Fibroblast of peridontal ligament (primary cell): ENCODE measurements around the gene CABLES1.

Source experiments
- DNase-seq: peaks from one replicate; pipeline ENCODE4 v3.0.0-alpha.2; 2010; ENCODE audit errors: extremely low read depth

The CABLES1 gene

GRCh38 chr18:23223641-23224040 is 88.4 kb downstream of the CABLES1 start:
- peak; percentile 20 for DNase-seq

GRCh38 chr18:23225503-23225902 is 90.2 kb downstream of the CABLES1 start:
- peak; percentile 99 for DNase-seq

- DNase-seq = peak; percentile 45
Observed at GRCh38 chr18:23226391-23226790, 91.1 kb downstream of the CABLES1 start.

- peak; percentile 92 for DNase-seq
Observed at GRCh38 chr18:23226930-23227725, 91.8 kb downstream of the CABLES1 start.

- no peak for DNase-seq
Observed at GRCh38 chr18:23227726-23228070, 92.4 kb downstream of the CABLES1 start.

GRCh38 chr18:23228102-23229061 is 93.1 kb downstream of the CABLES1 start:
- DNase-seq = peak; percentile 26

- peak; percentile 91 for DNase-seq
Observed at GRCh38 chr18:23229472-23229871, 94.2 kb downstream of the CABLES1 start.

- no peak for DNase-seq
Observed at GRCh38 chr18:23230686-23231085, 95.4 kb downstream of the CABLES1 start.

GRCh38 chr18:23231340-23232021 is 96.2 kb downstream of the CABLES1 start:
- DNase-seq = peak; percentile 97

GRCh38 chr18:23232331-23232730 is 97.0 kb downstream of the CABLES1 start:
- DNase-seq = no peak

- DNase-seq = no peak
Observed at GRCh38 chr18:23234619-23235018, 99.3 kb downstream of the CABLES1 start.

GRCh38 chr18:23235336-23235735 is 100.1 kb downstream of the CABLES1 start:
- DNase-seq = no peak

GRCh38 chr18:23235860-23236259 is 100.6 kb downstream of the CABLES1 start:
- DNase-seq = no peak

GRCh38 chr18:23236876-23237468 is 101.7 kb downstream of the CABLES1 start:
- DNase-seq = no peak

GRCh38 chr18:23237524-23238151 is 102.4 kb downstream of the CABLES1 start:
- DNase-seq = peak; percentile 36

GRCh38 chr18:23238152-23238531 is 102.9 kb downstream of the CABLES1 start:
- DNase-seq = peak; percentile 70

GRCh38 chr18:23238651-23239349 is 103.5 kb downstream of the CABLES1 start:
- DNase-seq = no peak

- DNase-seq = no peak
Observed at GRCh38 chr18:23239350-23239692, 104.0 kb downstream of the CABLES1 start.

- no peak for DNase-seq
Observed at GRCh38 chr18:23239885-23240608, 104.8 kb downstream of the CABLES1 start.

GRCh38 chr18:23240609-23240930 is 105.3 kb downstream of the CABLES1 start:
- no peak for DNase-seq
